NCI-H2029 treated with DMSO at 0.1 percent for 48 hours (cell line): Measurements from ENCODE around the gene MOAP1.
"Not testable (repeated sequence)": the region's sequence is repeated elsewhere in the genome, so short reads cannot be mapped to it uniquely, and the experiment has no call there.

Source experiments
- DNase-seq: peaks from one replicate; lab custom pipeline; 2025; lab: John Stamatoyannopoulos, UW

Gene MOAP1

DNA sequence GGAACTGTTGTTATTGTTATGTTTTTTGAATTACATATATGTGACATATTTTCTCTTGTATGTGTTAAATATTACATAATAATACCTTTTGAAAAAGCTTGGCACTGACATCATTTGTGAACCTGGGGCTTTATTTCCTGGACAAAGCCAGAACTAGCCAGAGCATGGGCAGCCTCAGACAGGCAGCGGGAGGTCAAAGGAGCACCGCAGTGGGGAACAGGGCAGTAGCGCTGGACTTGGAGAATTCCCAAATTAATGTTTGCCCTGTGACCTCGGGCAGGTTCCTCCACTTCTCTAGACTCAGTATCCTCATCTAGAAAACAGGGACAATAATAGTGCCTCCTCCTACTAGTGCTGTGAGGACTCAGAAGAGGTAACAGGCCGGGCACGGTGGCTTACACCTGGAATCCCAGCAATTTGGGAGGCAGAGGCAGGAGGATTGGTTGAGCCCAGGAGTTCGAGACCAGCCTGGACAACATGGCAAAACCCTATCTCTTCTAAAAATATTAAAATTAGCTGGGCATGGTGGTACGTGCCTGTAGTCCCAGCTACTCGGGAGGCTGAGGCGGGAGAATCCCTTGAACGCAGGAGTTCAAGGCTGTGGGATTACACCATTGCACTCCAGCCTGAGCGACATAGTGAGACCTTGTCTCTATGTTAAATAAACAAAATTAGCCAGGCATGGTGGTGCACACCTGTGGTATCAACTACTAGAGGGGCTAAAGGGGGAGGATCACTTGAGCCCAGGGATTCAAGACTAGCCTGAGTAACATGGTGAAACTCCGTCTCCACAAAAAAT is 41.6 kb downstream of the MOAP1 start:
- no peak for DNase-seq

DNA sequence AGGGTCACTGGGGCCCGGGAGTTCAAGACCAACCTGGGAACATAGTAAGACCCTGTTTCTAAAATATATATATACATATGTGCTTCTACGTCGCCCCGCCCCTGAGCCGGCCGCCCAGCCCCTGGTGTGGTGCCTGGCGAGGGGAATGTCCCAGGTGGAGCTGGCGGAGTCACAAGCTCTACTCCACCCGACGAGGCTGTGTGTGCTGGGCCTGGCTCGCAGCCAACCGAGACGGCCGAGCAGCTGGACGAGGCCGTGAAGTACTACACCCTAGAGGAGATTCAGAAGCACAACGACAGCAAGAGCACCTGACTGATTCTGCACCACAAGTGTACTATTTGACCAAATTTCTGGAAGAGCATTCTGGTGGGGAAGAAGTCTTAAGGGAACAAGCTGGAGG is 46.8 kb downstream of the MOAP1 start:
- peak; percentile 21 for DNase-seq

DNA sequence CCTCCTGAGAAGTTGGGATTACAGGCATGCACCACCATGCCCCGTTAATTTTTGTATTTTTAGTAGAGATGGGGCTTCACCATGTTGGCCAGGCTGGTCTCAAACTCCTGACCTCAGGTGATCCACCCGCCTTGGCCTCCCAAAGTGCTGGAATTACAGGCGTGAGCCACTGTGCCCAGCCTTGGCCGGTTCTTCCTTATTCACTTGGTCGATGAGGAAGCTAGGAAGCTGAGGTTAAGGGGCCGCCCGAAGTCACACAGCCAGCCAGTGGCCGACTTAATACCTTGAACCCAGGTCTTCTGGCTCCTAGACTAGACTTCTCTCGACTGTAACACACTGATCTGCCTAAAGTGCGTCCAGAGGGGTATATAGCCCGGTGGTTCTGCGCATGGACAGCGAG is 48.2 kb downstream of the MOAP1 start:
- not testable (repeated sequence) for DNase-seq

DNA sequence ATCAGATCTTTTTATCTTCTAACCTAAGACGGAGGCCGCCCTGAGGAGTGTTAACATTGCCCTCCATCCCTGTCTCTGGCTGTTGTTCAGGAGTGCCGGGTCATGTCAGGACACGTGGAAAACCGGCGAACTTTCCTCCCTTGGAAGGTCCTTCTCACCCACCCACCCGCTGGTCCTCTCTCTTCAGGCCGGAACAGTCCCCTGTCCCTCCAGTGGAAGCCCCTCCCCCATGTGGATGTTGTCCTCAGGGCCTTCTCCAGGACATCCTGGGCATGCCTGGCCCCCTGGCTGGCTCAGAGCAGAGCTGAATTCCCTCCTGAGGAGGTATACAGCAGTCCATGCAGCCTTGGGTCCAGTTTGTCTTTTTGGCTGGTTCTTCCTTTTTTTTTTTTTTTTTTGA is 48.7 kb downstream of the MOAP1 start:
- DNase-seq: no peak

DNA sequence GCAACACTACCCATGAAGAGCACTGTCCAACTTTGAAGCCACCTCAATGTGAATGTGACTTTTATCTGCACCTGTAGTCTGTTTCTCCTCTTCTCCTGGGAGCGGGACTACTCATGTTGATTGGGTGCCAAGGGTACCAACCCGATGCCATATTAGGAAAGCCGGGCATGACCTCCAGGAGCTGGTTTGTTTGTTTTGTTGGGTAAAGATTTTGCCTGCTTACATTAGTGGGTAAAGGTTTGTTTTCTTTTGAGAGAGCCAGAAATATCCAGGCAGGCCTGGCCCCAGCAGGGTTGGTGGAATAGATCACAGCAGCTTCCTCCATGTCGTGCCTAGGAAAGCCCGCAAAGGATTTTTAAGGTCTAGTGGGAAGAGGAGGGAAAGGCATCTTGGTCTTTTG is 49.3 kb downstream of the MOAP1 start:
- peak; percentile 24 for DNase-seq

GRCh38 chr14:93133464-93133863 is 51.2 kb downstream of the MOAP1 start:
- DNase-seq: no peak

- no peak for DNase-seq
Measured at GRCh38 chr14:93132472-93133065, 52.1 kb downstream of the MOAP1 start.
